ENCODE results near the gene CD300E.

The CD300E gene

GRCh38 chr17:74566132-74566753, 57.3 kb downstream of the CD300E start:
- peak; percentile 50 for DNase-seq (ENCODE audit: low read depth, low spot score)

GRCh38 chr17:74565126-74565525, 58.4 kb downstream of the CD300E start:
- DNase-seq (ENCODE audit: low read depth, low spot score): no peak

- no peak for DNase-seq (ENCODE audit: low read depth, low spot score)
Observed at GRCh38 chr17:74563358-74563757, 60.2 kb downstream of the CD300E start.

- DNase-seq (ENCODE audit: low read depth, low spot score): no peak
Observed at GRCh38 chr17:74561586-74561985, 62.0 kb downstream of the CD300E start.
